IPS-20b (cell line): ENCODE results near the gene HAUS8.
"Not testable (repeated sequence)": the region's sequence is repeated elsewhere in the genome, so short reads cannot be mapped to it uniquely, and the experiment has no call there.

ENCODE experiments used
- H3K27ac ChIP-seq: one replicate; pipeline ENCODE4 v1.5.1; 2013; ENCODE audit warnings: low read length
- H3K27me3 ChIP-seq: 2 replicates; pipeline ENCODE4 v1.6.1; 2013; ENCODE audit warnings: mild to moderate bottlenecking, low read length, inconsistent platforms; ENCODE audit not compliant: insufficient read depth
- H3K36me3 ChIP-seq: 2 replicates; pipeline ENCODE4 v1.6.1; 2013; ENCODE audit warnings: low read depth, mild to moderate bottlenecking, inconsistent platforms, low read length, moderate library complexity; ENCODE audit not compliant: insufficient read depth
- H3K4me1 ChIP-seq: 2 replicates; pipeline ENCODE4 v1.6.1; 2013; ENCODE audit warnings: mild to moderate bottlenecking, control low read depth, inconsistent platforms, low read length, moderate library complexity; ENCODE audit not compliant: insufficient read depth
- H3K4me3 ChIP-seq: 2 replicates; pipeline ENCODE4 v1.5.1; 2013; ENCODE audit warnings: mild to moderate bottlenecking, low read length, inconsistent platforms
- H3K9ac ChIP-seq: 2 replicates; pipeline ENCODE4 v1.6.1; 2013; ENCODE audit warnings: low read depth, mild to moderate bottlenecking, inconsistent platforms, low read length, moderate library complexity
- H3K9me3 ChIP-seq: 2 replicates; pipeline ENCODE4 v1.6.1; 2013; ENCODE audit warnings: mild to moderate bottlenecking, low read depth, low read length, inconsistent platforms; ENCODE audit not compliant: insufficient read depth

The HAUS8 gene

DNA sequence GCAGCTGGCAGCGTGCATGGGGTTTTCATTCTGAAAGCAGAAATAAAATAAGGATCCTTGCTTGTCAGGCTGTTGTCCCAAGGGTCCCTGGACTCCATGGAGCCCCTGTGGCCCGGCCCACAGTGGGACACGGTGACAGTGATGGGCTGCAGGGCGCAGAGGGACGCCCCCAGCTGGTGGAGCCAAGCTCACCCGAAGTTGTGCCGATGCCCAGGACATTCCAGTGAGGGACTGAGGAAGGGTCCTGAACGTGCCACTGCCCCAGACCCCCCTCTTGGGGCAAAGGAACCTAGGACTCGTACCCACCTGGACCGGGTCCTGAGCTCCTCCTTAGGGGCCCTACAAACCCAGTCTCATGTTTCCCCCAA, 35.3 kb upstream of the HAUS8 start:
- peaks cover 13% of the 10 kb centered on the region; the same call in 1 of the 2 replicates for H3K36me3 ChIP-seq
- H3K9me3 ChIP-seq: no peaks in the 10 kb centered on the region
- no peak overlapping the region for H3K27ac ChIP-seq
- no peaks in the 10 kb centered on the region for H3K27me3 ChIP-seq
- peaks cover 12% of the 10 kb centered on the region for H3K4me1 ChIP-seq
- H3K4me3 ChIP-seq: no peak overlapping the region
- H3K9ac ChIP-seq: no peak overlapping the region

DNA sequence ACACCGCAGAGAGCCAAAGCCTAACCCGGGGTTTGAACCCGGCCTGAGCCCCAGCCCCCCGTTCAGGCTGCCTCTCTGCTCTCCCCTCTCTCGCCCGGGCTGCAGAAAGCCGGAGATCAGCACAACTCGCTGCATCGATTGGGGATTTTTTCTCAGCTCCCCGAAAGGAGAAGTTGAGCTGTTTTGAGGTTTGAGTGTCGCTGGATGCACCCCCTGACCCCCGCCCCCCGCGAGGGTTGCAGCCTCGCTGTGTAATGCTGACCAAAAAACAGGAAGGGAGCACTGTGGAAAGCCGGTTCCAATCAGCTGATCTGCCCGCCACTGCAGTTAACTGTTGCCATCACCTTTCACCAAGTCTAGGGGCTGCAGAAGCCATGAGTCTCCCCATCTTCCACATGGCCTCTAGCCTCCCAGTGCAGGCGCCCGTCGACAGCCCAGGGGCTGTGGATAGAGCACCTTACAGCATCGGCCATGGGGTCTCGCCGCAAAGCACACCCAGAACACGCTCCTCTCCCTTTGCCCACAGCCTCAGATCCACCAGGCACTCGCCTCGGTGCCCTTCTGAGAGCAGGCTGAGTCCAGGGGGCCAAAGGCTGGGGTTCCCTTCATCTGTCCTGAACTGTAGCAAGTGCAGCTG, 34.8 kb upstream of the HAUS8 start:
- peaks cover 12% of the 10 kb centered on the region for H3K4me1 ChIP-seq
- H3K4me3 ChIP-seq: no peak overlapping the region
- H3K27ac ChIP-seq: no peak overlapping the region
- peaks cover 17% of the 10 kb centered on the region for H3K36me3 ChIP-seq
- no peaks in the 10 kb centered on the region for H3K9me3 ChIP-seq
- H3K9ac ChIP-seq: no peak overlapping the region
- H3K27me3 ChIP-seq: no peaks in the 10 kb centered on the region

DNA sequence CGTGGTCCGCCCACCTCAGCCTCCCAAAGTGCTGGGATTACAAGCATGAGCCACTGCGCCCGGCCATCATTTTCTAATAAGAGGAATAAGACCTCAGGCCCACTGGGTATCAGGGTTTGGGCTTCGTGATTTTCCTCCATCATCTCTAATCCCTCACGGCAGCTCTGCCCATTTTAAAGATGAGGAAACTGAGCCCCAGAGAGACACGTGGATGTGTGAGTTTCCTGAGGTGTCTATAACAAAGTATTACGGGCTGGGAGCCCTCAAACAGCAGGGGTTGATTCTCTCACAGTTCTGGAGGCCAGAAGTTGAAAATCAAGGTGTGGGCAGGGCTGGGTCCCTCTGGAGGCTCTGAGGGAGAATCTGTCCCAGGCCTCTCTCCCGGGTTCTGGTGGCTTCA, 34.0 kb upstream of the HAUS8 start:
- H3K4me1 ChIP-seq: peaks cover 8% of the 10 kb centered on the region

DNA sequence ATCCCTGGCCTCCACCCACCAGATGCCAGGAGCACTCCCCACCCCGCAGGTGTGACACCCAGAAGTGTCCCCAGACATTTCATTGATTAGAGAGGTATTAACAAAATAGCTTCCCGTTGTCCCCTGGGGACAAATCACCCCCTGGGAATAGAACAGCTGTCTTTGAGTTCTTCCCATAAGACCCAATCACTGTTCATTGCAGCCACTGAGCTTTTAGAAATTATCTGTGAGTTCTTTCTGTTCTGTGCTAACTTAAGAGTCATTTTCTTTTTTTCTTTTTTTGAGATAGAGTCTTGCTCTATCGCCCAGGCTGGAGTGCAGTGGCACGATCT, 33.2 kb upstream of the HAUS8 start:
- Histone ChIP-seq H3K36me3 (peaks cover 29% of the 10 kb centered on the region), H3K9ac (no peak overlapping the region), H3K4me3 (no peak overlapping the region), H3K4me1 (0 out of 2 replicates have a peak, but pooled peaks cover 2% of the 10 kb centered on the region), H3K27me3 (no peaks in the 10 kb centered on the region), H3K27ac (no peak overlapping the region), H3K9me3 (no peaks in the 10 kb centered on the region)

More for the DNA sequence above, 34.0 kb upstream of the HAUS8 start:
- Histone ChIP-seq H3K27me3 (no peaks in the 10 kb centered on the region), H3K27ac (no peak overlapping the region), H3K9ac (no peak overlapping the region), H3K9me3 (no peaks in the 10 kb centered on the region), H3K36me3 (peaks cover 22% of the 10 kb centered on the region), H3K4me3 (no peak overlapping the region)

DNA sequence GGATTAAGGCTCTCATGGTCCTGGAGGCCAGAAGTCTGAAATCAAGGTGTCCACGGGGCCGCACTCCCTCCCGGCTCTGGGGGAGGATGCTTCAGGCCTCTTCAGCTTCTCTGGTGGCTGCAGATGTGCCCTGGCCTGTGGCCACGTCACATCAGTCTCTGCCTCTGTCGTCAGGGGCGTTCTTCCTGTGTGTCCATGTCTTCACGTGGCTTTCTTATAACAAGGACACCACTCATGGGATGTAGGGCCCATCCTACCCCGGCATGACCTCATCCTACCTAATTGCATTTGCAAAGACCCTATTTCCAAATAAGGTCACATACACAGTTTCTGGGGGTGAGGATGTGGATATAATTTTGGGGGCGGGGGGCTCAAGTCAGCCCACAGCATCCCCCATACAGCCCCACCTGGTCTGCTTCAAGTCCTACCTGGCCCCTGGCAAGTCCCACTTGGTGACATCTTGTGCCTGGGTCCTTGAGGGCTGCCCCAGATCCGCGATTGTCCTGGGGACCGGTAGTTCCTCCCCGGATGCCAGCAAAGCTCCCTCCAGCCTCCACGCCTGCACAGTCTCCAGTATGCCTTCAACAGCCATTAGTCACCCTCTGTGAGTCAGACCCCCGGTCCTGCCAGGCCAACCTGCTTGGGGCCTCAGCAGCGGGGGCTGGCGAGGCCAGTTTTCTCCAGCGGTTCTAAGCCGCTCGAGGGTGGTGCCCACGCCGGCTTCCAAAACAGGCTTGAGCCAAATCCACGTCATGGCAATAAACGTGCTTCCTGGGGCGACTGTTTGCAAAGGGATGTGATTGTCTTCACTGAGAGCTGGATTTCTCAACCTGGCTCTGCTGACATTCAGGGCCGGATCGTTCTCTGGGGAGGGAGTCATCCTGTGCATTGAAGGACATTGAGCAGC, 32.5 kb upstream of the HAUS8 start:
- H3K9ac ChIP-seq: no peak overlapping the region
- peaks cover 34% of the 10 kb centered on the region for H3K36me3 ChIP-seq
- H3K27me3 ChIP-seq: no peaks in the 10 kb centered on the region
- H3K27ac ChIP-seq: no peak overlapping the region
- H3K4me3 ChIP-seq: no peak overlapping the region
- no peaks in the 10 kb centered on the region for H3K9me3 ChIP-seq
- no peaks in the 10 kb centered on the region for H3K4me1 ChIP-seq

DNA sequence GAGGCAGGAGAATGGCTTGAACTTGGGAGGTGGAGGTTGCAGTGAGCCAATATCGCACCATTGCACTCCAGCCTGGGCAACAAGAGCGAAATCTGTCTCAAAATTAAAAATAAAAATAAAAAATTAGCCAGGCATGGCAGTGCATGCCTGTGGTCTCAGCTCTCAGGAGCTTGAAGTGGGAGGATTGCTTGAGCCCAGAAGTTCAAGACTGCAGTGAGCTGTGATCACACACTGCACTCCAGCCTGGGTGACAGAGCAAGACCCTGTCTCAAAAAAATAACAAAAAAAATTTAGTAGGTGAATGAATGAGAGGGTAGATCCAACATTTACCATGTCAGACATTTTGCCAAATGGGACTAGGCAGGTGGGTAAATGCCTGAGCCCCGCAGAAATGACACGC, 31.7 kb upstream of the HAUS8 start:
- H3K27me3 ChIP-seq, H3K9me3 ChIP-seq, H3K9ac ChIP-seq, H3K4me3 ChIP-seq, H3K27ac ChIP-seq, H3K4me1 ChIP-seq: not testable (repeated sequence)
- H3K36me3 ChIP-seq: peaks cover 42% of the 10 kb centered on the region

DNA sequence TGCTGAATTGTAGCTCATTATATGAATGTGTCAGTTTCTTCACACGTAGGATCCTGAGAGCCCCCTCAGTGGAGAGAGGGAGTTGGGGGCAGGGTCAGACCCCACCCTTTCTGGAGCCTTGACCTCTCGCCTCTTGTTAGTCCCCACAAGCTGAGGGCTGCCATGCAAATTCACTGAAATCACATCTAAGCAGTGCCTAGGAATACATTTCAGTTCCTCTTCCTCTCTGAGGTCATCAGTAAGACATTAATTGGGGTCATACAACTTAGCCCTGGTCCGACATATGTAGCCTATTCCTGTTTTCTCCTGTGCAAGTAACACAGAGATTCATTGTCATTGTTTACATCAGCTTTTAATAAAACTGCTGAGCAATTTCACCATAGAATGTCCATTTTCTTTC, 30.3 kb upstream of the HAUS8 start:
- Histone ChIP-seq H3K36me3 (peaks cover 42% of the 10 kb centered on the region), H3K4me3 (no peak overlapping the region), H3K27ac (no peak overlapping the region), H3K27me3 (no peaks in the 10 kb centered on the region), H3K9me3 (no peaks in the 10 kb centered on the region), H3K4me1 (no peaks in the 10 kb centered on the region), H3K9ac (no peak overlapping the region)

DNA sequence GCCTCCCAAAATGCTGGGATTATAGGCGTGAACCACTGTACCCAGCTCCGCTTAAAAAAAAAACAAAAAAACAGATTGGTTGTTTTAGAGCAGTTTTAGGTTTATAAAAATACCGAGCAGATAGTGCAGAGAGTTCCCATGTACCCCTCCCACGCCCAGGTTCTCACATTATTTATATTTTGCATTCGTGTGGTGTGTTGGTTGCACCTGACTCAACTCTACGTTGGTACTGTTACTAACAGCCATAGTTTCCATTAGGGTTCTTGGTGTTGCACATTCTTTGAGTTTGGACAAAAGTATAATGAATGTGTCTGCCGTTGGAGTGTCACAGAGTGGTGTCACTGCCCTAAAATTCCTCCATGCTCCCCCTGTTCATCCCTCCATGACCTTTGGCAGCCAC, 29.4 kb upstream of the HAUS8 start:
- Histone ChIP-seq H3K27ac (no peak overlapping the region), H3K4me1 (no peaks in the 10 kb centered on the region), H3K9me3 (no peaks in the 10 kb centered on the region), H3K4me3 (no peak overlapping the region), H3K9ac (no peak overlapping the region), H3K27me3 (no peaks in the 10 kb centered on the region), H3K36me3 (peaks cover 42% of the 10 kb centered on the region)

DNA sequence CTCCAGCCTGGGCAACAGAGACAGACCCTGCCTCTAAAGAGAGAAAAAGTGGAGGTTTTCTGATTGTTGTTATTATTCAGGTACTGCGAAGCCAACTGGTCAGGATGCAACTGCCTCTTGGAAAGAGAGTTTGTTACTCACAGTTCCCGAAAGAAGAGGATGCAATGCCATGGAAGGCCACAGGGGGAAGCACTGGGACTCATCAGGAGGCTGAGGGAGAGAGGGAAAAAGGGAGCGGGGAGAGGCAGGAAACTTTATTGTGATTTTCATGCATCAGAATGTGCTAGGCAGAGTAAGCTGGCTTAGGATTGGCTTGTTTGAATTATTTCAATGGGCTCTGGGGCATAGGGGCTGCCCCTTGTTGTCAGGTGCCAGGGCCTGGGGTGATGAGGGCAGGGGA, 27.9 kb upstream of the HAUS8 start:
- no peak overlapping the region for H3K4me3 ChIP-seq
- H3K27ac ChIP-seq: no peak overlapping the region
- no peaks in the 10 kb centered on the region for H3K27me3 ChIP-seq
- no peak overlapping the region for H3K9ac ChIP-seq
- H3K4me1 ChIP-seq: no peaks in the 10 kb centered on the region
- H3K9me3 ChIP-seq: no peaks in the 10 kb centered on the region
- H3K36me3 ChIP-seq: peaks cover 42% of the 10 kb centered on the region

DNA sequence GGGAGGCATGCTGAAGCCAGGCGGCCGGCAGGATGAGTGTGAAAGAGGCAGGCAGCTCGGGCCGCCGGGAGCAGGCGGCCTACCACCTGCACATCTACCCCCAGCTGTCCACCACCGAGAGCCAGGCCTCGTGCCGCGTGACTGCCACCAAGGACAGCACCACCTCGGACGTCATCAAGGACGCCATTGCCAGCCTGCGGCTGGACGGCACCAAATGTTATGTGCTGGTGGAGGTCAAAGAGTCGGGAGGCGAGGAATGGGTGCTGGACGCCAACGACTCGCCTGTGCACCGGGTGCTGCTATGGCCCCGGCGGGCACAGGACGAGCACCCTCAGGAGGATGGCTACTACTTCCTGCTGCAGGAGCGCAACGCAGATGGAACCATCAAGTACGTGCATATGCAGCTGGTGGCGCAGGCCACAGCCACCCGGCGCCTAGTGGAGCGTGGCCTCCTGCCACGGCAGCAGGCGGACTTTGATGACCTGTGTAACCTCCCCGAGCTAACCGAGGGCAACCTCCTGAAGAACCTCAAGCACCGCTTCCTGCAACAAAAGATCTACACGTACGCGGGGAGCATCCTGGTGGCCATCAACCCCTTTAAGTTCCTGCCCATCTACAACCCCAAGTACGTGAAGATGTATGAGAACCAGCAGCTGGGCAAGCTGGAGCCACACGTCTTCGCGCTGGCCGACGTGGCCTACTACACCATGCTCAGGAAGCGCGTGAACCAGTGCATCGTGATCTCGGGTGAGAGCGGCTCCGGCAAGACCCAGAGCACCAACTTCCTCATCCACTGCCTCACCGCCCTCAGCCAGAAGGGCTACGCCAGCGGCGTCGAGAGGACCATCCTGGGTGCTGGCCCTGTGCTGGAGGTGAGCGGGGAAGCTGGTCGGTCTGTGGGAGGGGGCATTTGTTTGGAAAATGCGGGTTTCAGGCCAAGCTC, 26.7 kb upstream of the HAUS8 start:
- no peak overlapping the region for H3K27ac ChIP-seq
- no peak overlapping the region for H3K4me3 ChIP-seq
- H3K9me3 ChIP-seq: no peaks in the 10 kb centered on the region
- no peaks in the 10 kb centered on the region for H3K4me1 ChIP-seq
- no peak overlapping the region for H3K9ac ChIP-seq
- no peaks in the 10 kb centered on the region for H3K27me3 ChIP-seq
- peaks cover 42% of the 10 kb centered on the region for H3K36me3 ChIP-seq

DNA sequence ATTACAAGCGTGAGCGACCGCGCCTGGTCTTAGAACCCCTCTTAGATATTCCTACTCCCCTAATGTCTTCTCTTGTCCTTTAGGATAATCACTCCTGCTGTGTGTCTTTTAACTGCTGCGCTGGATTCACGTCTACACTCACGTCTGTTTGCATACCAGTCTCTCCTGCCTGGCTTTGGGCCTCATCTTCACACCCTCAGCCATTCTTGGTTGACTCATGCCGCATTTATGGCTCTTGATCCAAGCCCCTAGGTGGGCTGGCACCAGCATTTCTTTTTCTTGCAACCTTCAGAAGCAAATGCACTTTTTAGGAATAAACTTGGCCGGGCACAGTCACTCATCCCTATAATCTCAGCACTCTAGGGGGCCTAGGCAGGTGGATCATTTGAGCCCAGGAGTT, 23.1 kb upstream of the HAUS8 start:
- Histone ChIP-seq H3K36me3 (peaks cover 16% of the 10 kb centered on the region), H3K27me3 (no peaks in the 10 kb centered on the region), H3K9ac (no peak overlapping the region), H3K4me3 (no peak overlapping the region), H3K27ac (no peak overlapping the region), H3K4me1 (no peaks in the 10 kb centered on the region), H3K9me3 (no peaks in the 10 kb centered on the region)
